ENCODE measurements around the gene CBFB.
"Not testable (repeated sequence)": the region's sequence is repeated elsewhere in the genome, so short reads cannot be mapped to it uniquely, and the experiment has no call there.

CBFB gene

DNA sequence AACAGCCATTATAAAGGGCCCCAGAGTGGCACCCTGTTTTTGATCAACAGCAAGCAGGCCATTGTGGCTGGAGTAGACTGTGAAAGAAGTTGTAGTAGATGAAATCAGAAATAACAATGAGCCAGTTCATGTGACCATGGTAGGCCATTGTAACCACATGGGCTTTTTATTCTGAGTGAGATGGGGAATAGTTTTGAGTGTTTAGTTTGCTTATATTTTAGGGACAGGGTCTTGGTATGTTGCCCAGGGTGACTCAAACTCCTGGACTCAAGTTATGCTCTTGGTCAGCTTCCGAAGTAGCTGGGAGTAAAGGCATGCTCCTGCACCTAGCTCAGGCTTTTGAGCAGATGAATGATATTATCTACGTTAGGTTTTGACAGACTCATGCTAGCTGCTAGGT is 12.0 kb downstream of the CBFB start:
- DNase-seq (ENCODE audit: low read depth in 2 of 3, low spot score in 2 of 3): no peak

GRCh38 chr16:67041520-67041919 is 12.6 kb downstream of the CBFB start:
- DNase-seq (ENCODE audit: low read depth in 2 of 3, low spot score in 2 of 3): not testable (repeated sequence)

GRCh38 chr16:67043420-67043819 is 14.5 kb downstream of the CBFB start:
- DNase-seq (ENCODE audit: low read depth in 2 of 3, low spot score in 2 of 3): no peak

- DNase-seq (ENCODE audit: low read depth in 2 of 3, low spot score in 2 of 3): no peak
Observed at GRCh38 chr16:67050796-67051195, 21.8 kb downstream of the CBFB start.

GRCh38 chr16:67052399-67052798 is 23.4 kb downstream of the CBFB start:
- DNase-seq (ENCODE audit: low read depth in 2 of 3, low spot score in 2 of 3): no peak

DNA sequence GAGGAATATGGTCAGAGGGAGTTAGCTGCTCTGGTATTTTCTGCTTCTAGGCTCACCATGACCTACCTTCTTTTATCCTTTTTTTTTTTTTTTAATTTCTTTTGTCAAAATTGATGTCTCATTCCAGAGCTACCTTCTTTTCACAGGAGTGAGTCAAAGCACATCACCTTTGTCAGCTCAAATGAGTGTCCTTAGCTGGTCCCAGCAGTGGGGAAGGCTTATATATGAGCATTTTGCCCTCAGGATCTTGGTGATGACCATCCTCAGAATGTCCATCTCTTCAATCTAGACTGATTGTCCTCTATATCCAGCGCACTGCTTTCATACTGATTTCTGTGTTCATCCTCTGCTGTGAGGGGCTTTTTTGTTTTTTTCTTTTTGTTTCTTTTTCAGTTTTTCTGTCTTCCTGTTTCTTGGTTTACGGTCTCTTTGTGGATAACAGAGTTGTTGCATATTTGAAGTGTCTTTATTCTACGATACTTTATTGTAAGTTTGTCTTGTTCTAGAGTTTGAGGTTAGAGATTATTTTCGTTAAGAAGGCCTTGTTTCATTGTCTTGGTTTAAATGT is 24.9 kb downstream of the CBFB start:
- no peak for DNase-seq (ENCODE audit: low read depth in 2 of 3, low spot score in 2 of 3)

GRCh38 chr16:67054901-67055300 is 26.0 kb downstream of the CBFB start:
- no peak for DNase-seq (ENCODE audit: low read depth in 2 of 3, low spot score in 2 of 3)

DNA sequence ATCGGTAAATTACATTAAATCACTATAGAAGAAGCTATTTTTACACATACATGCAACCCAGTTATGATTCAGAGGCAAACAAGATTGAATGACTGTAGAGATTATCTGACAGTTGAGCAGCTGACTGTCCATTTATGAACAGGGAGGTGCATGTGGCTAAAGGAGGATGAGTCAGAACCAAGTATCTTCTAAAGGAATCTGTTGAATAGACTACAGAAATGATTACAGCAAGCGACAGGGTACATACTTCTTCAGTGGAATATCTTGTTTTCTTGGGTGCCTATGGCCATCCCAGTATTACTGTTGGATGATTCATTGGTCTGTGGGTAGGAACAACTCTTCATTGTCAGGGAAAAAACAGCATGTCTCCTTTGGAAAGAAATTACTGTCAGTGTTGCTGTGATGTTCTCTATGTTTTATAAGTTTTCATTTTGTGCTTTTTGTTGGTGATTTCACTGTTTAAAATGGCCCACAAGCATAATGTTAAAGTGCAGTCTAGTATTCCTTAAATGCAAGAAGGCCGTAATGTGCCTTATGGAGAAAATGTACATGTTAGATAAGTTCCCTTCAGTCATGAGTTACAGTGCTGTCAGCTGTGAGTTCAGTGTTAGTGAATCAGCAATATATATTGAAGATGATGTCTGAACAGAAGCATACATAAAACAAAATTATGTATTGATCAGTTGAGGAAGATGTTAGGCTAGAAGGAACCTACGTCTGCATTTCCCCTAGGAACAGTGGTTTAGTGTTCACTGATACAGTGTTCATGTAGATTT is 27.0 kb downstream of the CBFB start:
- DNase-seq (ENCODE audit: low read depth in 2 of 3, low spot score in 2 of 3): no peak

GRCh38 chr16:67063008-67063407 is 34.1 kb downstream of the CBFB start:
- DNase-seq (ENCODE audit: low read depth in 2 of 3, low spot score in 2 of 3): no peak

DNA sequence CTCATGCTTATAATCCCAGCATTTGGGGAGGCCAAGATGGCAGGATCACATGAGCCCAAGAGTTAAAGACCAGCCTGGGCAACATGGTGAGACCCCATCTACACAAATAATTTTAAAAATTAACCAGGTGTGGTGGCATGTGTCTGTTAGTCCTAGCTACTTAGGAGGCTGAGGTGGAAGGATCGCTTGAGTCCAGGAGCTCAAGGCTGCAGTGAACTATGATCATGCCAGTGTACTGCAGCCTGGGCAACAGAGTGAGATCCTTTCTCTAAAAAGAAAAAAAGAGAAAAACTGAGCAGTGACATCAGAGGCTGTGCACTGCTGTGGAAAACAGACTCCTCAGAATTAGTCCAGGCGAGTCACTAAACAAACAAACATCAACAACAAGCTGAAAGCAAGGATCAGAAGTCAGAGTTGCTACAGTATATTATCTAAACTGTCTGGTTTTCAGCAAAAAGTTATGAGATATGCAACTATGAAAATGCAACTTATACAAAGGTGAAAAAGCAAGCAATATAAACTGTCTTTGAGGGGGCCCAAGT is 39.3 kb downstream of the CBFB start:
- DNase-seq (ENCODE audit: low read depth in 2 of 3, low spot score in 2 of 3): no peak

DNA sequence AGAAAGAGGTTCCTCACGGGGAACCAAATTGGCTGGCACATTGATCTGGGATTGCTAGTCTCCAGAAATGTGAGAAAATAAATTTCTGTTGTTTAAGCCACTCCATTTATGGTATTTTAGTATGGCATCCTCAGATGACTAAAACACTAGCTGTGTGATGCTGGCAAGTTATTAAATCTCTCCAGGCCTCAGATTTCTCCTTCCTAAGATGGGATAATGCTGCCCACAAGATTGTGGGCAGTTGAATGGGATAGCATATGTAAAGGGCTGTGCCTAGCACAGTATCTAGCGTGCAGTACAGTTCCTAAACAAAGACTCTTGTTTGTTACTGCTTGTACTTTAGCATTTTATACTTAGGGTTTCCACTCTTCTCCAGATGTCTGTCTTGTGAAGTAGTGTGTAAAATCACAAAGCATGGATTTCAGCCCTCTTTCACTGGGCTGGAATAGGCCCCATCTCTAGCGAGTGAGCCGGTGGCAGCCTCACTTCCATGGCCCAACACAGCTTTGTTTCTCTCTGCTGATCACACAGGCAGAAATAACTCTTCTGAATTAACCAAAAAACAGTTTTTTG is 42.6 kb downstream of the CBFB start:
- no peak for DNase-seq (ENCODE audit: low read depth in 2 of 3, low spot score in 2 of 3)

- no peak for DNase-seq (ENCODE audit: low read depth in 2 of 3, low spot score in 2 of 3)
Observed at GRCh38 chr16:67075331-67075730, 46.4 kb downstream of the CBFB start.

- DNase-seq (ENCODE audit: low read depth in 2 of 3, low spot score in 2 of 3): no peak
Observed at GRCh38 chr16:67077871-67078270, 48.9 kb downstream of the CBFB start.

DNA sequence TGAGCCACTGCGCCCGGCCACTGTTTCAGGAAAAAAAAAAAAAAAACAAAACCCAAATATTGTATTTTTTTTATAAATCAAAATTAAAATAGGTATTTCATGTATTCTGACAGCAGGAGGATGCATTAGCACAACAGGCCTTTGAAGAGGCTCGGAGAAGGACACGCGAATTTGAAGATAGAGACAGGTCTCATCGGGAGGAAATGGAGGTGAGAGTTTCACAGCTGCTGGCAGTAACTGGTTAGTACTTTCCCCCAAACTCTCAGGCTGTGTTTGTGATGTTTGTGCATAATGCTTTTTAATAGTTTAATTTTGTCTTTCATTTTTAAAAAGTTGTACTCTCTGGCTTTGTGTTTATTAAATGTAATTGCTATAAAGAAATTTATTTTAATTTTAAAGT is 53.2 kb downstream of the CBFB start:
- no peak for DNase-seq (ENCODE audit: low read depth in 2 of 3, low spot score in 2 of 3)

- no peak for DNase-seq (ENCODE audit: low read depth in 2 of 3, low spot score in 2 of 3)
Observed at GRCh38 chr16:67082891-67083290, 53.9 kb downstream of the CBFB start.

DNA sequence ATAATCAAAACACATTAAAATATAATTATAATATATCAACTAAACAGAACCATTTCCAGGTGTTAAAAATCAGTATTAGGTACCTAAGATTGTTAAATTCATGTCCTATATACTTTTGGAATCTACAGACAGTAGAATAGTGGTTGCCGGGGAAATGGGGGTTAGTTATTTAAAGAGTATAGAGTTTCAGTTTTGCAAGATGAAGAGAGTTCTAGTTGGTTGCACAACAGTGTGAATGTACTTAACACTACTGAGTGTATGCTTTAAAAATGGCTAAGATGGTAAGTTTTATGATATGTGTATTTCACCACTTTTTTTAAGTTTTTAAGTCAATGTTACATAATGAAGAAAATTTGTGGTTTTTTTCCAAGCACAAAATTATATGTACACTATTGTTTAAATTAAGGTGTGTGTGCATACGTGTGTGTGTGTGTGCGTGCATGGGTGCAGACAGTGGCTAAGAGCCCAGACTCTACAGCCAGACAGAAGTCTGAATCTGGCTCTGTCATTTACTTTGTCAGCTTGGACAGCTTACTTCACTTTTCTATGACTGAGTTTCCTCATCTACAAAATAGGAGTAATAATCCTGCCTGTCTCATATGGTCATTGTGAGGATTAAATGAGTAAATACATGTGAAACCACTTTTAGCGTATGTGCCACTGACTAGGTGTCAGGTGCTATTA is 55.5 kb downstream of the CBFB start:
- no peak for DNase-seq (ENCODE audit: low read depth in 2 of 3, low spot score in 2 of 3)

GRCh38 chr16:67086822-67087221 is 57.9 kb downstream of the CBFB start:
- no peak for DNase-seq (ENCODE audit: low read depth in 2 of 3, low spot score in 2 of 3)

DNA sequence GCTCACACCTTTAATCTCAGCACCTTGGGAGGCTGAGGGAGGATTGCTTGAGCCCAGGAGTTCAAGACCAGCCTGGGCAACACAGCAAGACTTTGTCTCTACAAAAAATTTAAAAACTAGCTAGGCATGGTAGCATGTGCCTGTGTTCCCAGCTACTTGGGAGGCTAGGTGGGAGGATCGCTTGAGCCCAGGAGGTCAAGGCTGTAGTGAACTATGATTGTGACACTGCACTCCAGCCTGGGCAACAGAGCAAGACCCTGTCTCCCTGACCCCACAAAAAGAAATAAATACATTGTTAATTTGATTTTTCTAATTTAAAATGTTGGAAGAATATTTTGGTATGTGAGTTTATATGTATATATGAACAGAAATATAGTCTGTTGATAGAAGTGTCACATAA is 58.3 kb downstream of the CBFB start:
- DNase-seq (ENCODE audit: low read depth in 2 of 3, low spot score in 2 of 3): no peak

GRCh38 chr16:67087803-67088202 is 58.9 kb downstream of the CBFB start:
- DNase-seq (ENCODE audit: low read depth in 2 of 3, low spot score in 2 of 3): no peak

DNA sequence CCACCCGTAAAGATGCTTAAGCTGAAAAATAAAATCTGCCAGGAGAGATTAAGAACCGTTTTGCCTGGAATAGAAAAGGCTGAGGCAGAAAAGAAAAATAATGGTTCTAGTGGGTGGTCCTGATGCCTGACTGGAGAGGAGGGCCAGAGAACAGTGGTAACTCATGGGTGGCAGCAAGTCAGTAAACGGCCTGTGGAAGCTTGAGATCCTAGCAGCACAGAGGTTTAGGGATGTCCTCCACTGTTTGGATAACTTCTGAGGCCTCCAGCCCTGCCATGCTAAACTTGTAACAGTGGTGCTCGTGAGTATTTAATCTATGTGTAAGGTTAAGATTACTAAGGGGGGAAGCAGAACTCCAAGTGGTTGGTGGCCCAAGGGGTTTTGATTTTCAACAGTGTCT is 59.6 kb downstream of the CBFB start:
- DNase-seq (ENCODE audit: low read depth in 2 of 3, low spot score in 2 of 3): no peak

- DNase-seq (ENCODE audit: low read depth in 2 of 3, low spot score in 2 of 3): no peak
Observed at GRCh38 chr16:67089101-67089500, 60.2 kb downstream of the CBFB start.
